Fibroblast of the aortic adventitia (primary cell): ENCODE results near the gene CACNA2D3. TPM values are rescaled to one million over a fixed set of nuclear protein-coding genes. Genes with fewer than 3 reads are reported as not detected.

Experiments used
- DNase-seq: peaks from one replicate; pipeline ENCODE4 v3.0.0-alpha.2; 2010; ENCODE audit warnings: low read depth
- H3K4me3 ChIP-seq: 2 replicates; pipeline ENCODE4 v1.5.1; 2011; ENCODE audit warnings: low read depth, mild to moderate bottlenecking, control low read depth, low read length, moderate library complexity
- total RNA-seq: library from RNA; depleted of rRNA; stranded (reverse); fragments of >200 nt; gene quantifications from 2 replicates; pipeline ENCODE4 v1.2.3, GENCODE V29; 2012; ENCODE audit warnings: low replicate concordance
- TF ChIP-seq, protein P1 (sequence below): IDR thresholded peaks from 2 replicates; pipeline ENCODE4 v1.5.1; 2011; ENCODE audit warnings: mild to moderate bottlenecking, low read length, control low read depth, inconsistent platforms; ENCODE audit not compliant: insufficient read depth

Gene CACNA2D3
- total RNA-seq, 1 donor: 0.45 TPM

DNA sequence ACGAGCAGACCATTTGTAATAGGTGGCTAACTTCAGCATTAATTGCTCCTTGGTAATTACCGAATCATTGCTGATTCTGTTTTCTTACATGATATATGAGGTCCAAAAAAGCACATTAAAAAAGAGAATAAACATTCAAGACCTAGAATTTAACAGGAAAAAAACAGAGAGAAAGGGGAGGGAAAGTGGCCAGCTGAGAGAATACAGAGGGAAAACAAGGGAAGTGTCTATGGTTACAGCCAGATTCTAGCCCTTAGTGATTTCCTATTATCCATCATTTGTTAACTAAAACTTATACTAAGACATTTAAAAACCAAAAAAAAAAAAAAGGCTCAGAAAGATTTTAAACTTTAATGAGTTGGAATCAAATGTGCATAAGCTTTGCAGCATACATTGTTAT lies 636.8 kb downstream of the CACNA2D3 start:
- H3K4me3 ChIP-seq: no peak overlapping the region
- TF ChIP-seq, protein P1, sequence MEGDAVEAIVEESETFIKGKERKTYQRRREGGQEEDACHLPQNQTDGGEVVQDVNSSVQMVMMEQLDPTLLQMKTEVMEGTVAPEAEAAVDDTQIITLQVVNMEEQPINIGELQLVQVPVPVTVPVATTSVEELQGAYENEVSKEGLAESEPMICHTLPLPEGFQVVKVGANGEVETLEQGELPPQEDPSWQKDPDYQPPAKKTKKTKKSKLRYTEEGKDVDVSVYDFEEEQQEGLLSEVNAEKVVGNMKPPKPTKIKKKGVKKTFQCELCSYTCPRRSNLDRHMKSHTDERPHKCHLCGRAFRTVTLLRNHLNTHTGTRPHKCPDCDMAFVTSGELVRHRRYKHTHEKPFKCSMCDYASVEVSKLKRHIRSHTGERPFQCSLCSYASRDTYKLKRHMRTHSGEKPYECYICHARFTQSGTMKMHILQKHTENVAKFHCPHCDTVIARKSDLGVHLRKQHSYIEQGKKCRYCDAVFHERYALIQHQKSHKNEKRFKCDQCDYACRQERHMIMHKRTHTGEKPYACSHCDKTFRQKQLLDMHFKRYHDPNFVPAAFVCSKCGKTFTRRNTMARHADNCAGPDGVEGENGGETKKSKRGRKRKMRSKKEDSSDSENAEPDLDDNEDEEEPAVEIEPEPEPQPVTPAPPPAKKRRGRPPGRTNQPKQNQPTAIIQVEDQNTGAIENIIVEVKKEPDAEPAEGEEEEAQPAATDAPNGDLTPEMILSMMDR: no peak
- no peak for DNase-seq

DNA sequence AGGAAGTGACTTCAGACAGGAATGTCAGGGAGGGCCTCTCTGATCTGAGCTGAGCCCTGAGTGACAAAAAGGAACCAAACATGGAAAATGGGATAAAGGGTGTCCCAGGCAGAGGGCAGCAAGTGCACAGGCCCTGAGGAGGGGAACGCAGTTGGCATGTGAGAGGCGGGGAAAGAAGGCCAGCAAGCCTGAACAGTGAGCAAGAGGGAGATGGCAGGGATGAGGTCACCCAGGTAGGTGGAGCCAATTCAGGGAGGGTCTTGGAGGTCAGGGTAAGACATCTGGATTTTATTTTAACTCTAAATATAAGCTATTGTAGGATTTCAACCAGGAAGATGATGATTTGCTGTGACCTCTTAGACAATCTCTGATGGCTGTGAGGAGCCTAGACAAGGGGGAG lies 637.8 kb downstream of the CACNA2D3 start:
- TF ChIP-seq, protein P1: no peak
- no peak for DNase-seq
- no peak overlapping the region for H3K4me3 ChIP-seq

DNA sequence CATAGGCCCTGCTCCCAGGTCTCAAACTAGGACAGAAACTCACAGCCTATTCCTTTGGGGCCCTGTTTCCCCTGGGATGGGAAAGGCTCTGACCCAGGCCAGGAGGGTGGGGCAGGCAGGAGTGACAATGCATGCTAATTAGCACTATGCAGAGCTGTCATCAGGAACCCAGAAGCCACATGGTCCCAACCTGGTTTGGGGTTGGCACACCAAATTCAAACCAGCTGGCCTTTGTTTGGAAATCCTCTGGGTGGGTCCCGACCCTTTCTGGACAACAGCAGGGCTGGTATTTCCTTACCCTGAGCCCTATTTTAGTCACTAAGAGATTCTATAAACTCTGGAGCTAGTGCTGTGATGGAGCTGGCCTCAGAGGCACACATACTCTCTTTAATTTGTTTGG lies 639.3 kb downstream of the CACNA2D3 start:
- TF ChIP-seq, protein P1: no peak
- no peak for DNase-seq
- no peak overlapping the region for H3K4me3 ChIP-seq

DNA sequence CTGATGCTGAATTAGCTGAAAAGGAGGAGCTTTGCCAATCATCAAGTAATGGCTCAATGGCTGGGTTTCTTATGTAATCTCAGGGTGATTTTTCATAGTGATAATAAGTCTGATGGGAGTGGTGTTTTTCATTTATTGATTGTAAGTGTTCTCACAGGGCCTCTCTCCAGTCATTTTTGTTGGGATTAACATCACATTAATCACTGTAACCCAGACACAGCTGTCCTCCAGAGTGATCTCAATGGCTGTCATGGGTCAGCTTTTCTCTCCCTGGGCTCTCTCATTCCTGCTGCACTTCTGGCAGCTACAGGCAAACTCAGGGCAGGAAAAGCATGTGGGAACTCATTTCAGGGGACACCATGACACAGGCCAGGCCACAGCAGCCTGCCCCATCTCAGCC lies 642.6 kb downstream of the CACNA2D3 start:
- DNase-seq: no peak
- no peak overlapping the region for H3K4me3 ChIP-seq
- TF ChIP-seq, protein P1: no peak

DNA sequence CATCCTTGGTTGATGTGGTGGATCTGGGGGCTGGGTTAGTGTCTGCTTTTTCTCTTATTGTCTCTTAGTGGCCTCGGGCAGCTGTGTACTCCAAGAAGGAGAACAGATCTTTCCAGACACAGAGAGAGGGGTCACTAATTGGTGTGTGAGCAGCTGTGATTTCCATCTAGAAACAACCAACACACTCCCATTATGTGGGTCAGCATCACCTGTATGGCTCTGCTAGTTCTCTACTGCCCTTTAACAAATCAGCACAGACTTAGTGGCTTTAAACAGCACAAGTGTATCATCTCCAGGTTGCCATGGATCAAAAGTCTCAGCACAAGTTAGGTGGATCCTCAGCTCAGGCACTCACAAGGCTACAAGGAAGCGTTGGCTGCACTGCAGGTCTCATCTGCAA lies 648.7 kb downstream of the CACNA2D3 start:
- DNase-seq: no peak
- TF ChIP-seq, protein P1: no peak
- no peak overlapping the region for H3K4me3 ChIP-seq

DNA sequence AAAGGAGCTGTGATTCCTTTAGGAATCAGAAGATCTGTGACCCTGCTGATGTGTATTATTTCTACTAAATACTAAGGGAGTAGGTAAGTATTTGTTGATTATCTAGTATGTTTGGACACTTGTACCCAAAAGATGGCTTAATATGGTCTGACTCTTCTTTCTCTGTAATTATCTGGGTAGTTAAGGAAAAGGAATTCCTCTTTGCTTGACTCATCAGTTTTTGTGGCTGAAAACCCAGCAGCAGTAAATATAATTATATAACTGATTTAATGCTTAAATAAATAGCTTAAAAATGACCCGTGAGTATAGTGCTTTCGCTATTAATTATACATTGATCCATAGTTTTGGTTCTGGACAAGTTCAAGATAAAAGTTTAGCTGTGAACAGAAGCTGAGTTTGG lies 649.7 kb downstream of the CACNA2D3 start:
- no peak overlapping the region for H3K4me3 ChIP-seq
- no peak for DNase-seq
- TF ChIP-seq, protein P1: no peak

DNA sequence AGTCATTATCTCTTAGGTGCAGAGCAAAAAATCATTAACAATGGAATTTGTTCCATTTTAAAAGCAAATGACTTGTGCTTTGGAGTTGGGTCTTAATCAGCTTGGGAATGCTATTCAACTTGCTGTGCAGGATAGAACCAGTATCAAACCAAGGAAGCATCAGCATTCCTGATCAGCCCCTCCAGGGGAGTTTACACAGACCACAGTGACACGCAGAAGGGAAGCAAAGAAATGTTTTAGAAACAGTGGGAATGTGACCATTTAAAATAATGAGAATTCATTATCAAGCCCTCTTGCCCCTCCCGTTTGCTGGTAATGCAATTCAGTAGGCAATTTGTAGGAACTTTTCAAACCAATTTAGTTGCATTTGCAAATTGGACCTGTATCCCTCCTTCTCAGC lies 650.4 kb downstream of the CACNA2D3 start:
- H3K4me3 ChIP-seq: no peak overlapping the region
- TF ChIP-seq, protein P1: no peak
- no peak for DNase-seq
